H1 (cell line): ENCODE measurements around the gene CD44. TPM values are rescaled to one million over a fixed set of nuclear protein-coding genes. Genes with fewer than 3 reads are reported as not detected.

ENCODE experiments used
- CTCF ChIA-PET: fragments of 300-600 bp; sonication (Branson Sonifier 250); formaldehyde crosslinking; loops from one replicate; lab custom pipeline; 2021; ENCODE audit not compliant: partially characterized antibody; lab: Charles Lee
- POLR2A ChIA-PET: fragments of 300-600 bp; sonication (Branson Sonifier 250); formaldehyde crosslinking; loops from one replicate; lab custom pipeline; 2021; ENCODE audit warnings: inconsistent platforms; ENCODE audit not compliant: partially characterized antibody; lab: Charles Lee
- DNase-seq, 2 experiments: peaks; one replicate each; pipeline versions ENCODE4 v3.0.0 to v3.0.0-alpha.2; 2010 to 2022; ENCODE audit warnings: low spot score in 2 of 2, low read depth in 1 of 2, mixed read lengths in 1 of 2
- FAIRE-seq: peaks from 2 replicates; lab custom pipeline; 2011; peaks lifted over from hg19 to GRCh38; lab: Jason Lieb, UNC
- H2AFZ ChIP-seq: 2 replicates; pipeline ENCODE4 v1.8.1; 2012; ENCODE audit warnings: low read length, inconsistent platforms
- H2AK5ac ChIP-seq: 2 replicates; pipeline ENCODE4 v1.6.1; 2013; ENCODE audit warnings: low read depth, low read length
- H2BK120ac ChIP-seq: replicated peaks from 2 replicates; pipeline ENCODE3; 2013; ENCODE audit warnings: low read depth, low read length, inconsistent platforms
- H2BK12ac ChIP-seq: 2 replicates; pipeline ENCODE4 v1.6.1; 2013; ENCODE audit warnings: low read depth, low read length
- H2BK15ac ChIP-seq: 2 replicates; pipeline ENCODE4 v1.6.1; 2013; ENCODE audit warnings: low read length
- H2BK20ac ChIP-seq: 2 replicates; pipeline ENCODE4 v1.6.1; 2013; ENCODE audit warnings: low read length
- H2BK5ac ChIP-seq: 2 replicates; pipeline ENCODE4 v1.6.1; 2013; ENCODE audit warnings: low read depth, low read length
- H3K14ac ChIP-seq: 2 replicates; pipeline ENCODE4 v1.6.1; 2013; ENCODE audit warnings: inconsistent platforms; ENCODE audit not compliant: insufficient read length
- H3K18ac ChIP-seq: 2 replicates; pipeline ENCODE4 v1.6.1; 2013; ENCODE audit warnings: low read length; ENCODE audit errors: extremely low read depth
- H3K23ac ChIP-seq: 2 replicates; pipeline ENCODE4 v1.6.1; 2013; ENCODE audit warnings: inconsistent platforms; ENCODE audit not compliant: insufficient read length
- H3K23me2 ChIP-seq: 2 replicates; pipeline ENCODE4 v1.6.1; 2013; ENCODE audit warnings: low read depth, low read length
- H3K27ac ChIP-seq: 2 replicates; pipeline ENCODE4 v1.6.1; 2011; ENCODE audit warnings: low read depth, low read length, inconsistent platforms
- H3K27me3 ChIP-seq, 4 experiments: replicated peaks in 1 of 4; 1 replicate in 1 of 4; 2 replicates in 3 of 4; pipeline versions ENCODE4 v1.6.1 to v1.8.1; 2011 to 2013; ENCODE audit warnings: low read length in 3 of 4, mild to moderate bottlenecking in 3 of 4, inconsistent platforms in 2 of 4, mixed read lengths in 2 of 4, moderate library complexity in 1 of 4; ENCODE audit not compliant: control insufficient read depth in 3 of 4, insufficient read depth in 3 of 4; ENCODE audit errors: extremely low read depth in 1 of 4
- H3K36me3 ChIP-seq, 4 experiments: 2 replicates each; pipeline versions ENCODE4 v1.6.1 to v1.8.1; 2011 to 2013; ENCODE audit warnings: mild to moderate bottlenecking in 4 of 4, low read length in 3 of 4, moderate library complexity in 2 of 4, control low read depth in 1 of 4, inconsistent platforms in 1 of 4; ENCODE audit not compliant: insufficient read depth in 4 of 4, control insufficient read depth in 2 of 4
- H3K4ac ChIP-seq: replicated peaks from 2 replicates; pipeline ENCODE3; 2013; ENCODE audit warnings: low read length, low read depth, mixed read lengths, inconsistent platforms; ENCODE audit not compliant: insufficient read length
- H3K4me1 ChIP-seq, 4 experiments: replicated peaks in 1 of 4; 1 replicate in 1 of 4; 2 replicates in 3 of 4; pipeline versions ENCODE4 v1.6.1 to v1.8.1; 2011 to 2013; ENCODE audit warnings: low read length in 3 of 4, inconsistent platforms in 2 of 4, mixed read lengths in 1 of 4; ENCODE audit not compliant: insufficient read depth in 4 of 4, control insufficient read depth in 3 of 4
- H3K4me2 ChIP-seq, 2 experiments: 2 replicates each; pipeline versions ENCODE4 v1.6.1 to v1.8.1; 2011 to 2013; ENCODE audit warnings: low read depth in 2 of 2, low read length in 2 of 2, control low read depth in 1 of 2, inconsistent platforms in 1 of 2, mild to moderate bottlenecking in 1 of 2; ENCODE audit not compliant: insufficient read depth in 1 of 2
- H3K4me3 ChIP-seq, 4 experiments: fragments of 200-600, 300-600 bp in 1 of 4; sonication (generic), shearing (Covaris generic), sonication (Bioruptor Twin) in 1 of 4; 2 replicates each; pipeline versions ENCODE4 v1.5.1 to v1.8.1; 2011 to 2016; ENCODE audit warnings: low read length in 4 of 4, low read depth in 3 of 4, control low read depth in 2 of 4, inconsistent platforms in 2 of 4, mild to moderate bottlenecking in 2 of 4, mixed read lengths in 1 of 4, moderate library complexity in 1 of 4; ENCODE audit not compliant: insufficient read depth in 2 of 4; ENCODE audit errors: extremely low read depth in 1 of 4
- H3K56ac ChIP-seq: replicated peaks from 2 replicates; pipeline ENCODE3; 2013; ENCODE audit warnings: low read depth, mild to moderate bottlenecking, mixed read lengths, low read length, inconsistent platforms; ENCODE audit not compliant: insufficient read length
- H3K79me1 ChIP-seq: 2 replicates; pipeline ENCODE4 v1.6.1; 2013; ENCODE audit warnings: low read depth, low read length, control low read depth
- H3K79me2 ChIP-seq, 2 experiments: 2 replicates each; pipeline versions ENCODE4 v1.6.1 to v1.8.1; 2012 to 2013; ENCODE audit warnings: low read length in 2 of 2, mild to moderate bottlenecking in 2 of 2, inconsistent platforms in 1 of 2; ENCODE audit not compliant: insufficient read depth in 2 of 2, control insufficient read depth in 1 of 2
- H3K9ac ChIP-seq, 4 experiments: replicated peaks in 1 of 4; 1 replicate in 1 of 4; 2 replicates in 3 of 4; pipeline versions ENCODE4 v1.6.1 to v1.8.1; 2011 to 2013; ENCODE audit warnings: low read depth in 3 of 4, low read length in 3 of 4, control low read depth in 2 of 4, mild to moderate bottlenecking in 2 of 4, moderate library complexity in 2 of 4, inconsistent platforms in 1 of 4; ENCODE audit errors: extremely low read depth in 1 of 4
- H3K9me3 ChIP-seq, 2 experiments: 2 replicates each; pipeline versions ENCODE4 v1.6.1 to v1.8.1; 2012 to 2013; ENCODE audit warnings: mild to moderate bottlenecking in 2 of 2, moderate library complexity in 2 of 2, control low read depth in 1 of 2, inconsistent platforms in 1 of 2, low read depth in 1 of 2, low read length in 1 of 2, mixed read lengths in 1 of 2; ENCODE audit not compliant: insufficient read depth in 2 of 2
- H4K20me1 ChIP-seq, 2 experiments: replicated peaks in 1 of 2; 2 replicates each; pipeline versions ENCODE3 to v1.8.1; 2011 to 2013; ENCODE audit warnings: inconsistent platforms in 2 of 2, low read length in 2 of 2, mild to moderate bottlenecking in 1 of 2; ENCODE audit not compliant: insufficient read depth in 2 of 2, control insufficient read depth in 1 of 2
- H4K5ac ChIP-seq: 2 replicates; pipeline ENCODE4 v1.6.1; 2013; ENCODE audit warnings: low read length, low read depth, mixed read lengths, inconsistent platforms; ENCODE audit not compliant: insufficient read length
- H4K8ac ChIP-seq: 2 replicates; pipeline ENCODE4 v1.8.0; 2013; ENCODE audit warnings: mild to moderate bottlenecking, moderate library complexity, low read length, inconsistent platforms; ENCODE audit not compliant: insufficient read depth; ENCODE audit errors: extremely low read depth
- H4K91ac ChIP-seq: replicated peaks from 2 replicates; pipeline ENCODE3; 2013; ENCODE audit warnings: low read length, mixed read lengths, inconsistent platforms; ENCODE audit not compliant: insufficient read length
- HDAC6 ChIP-seq: IDR thresholded peaks from one replicate; pipeline ENCODE4 v1.7.1; 2012; ENCODE audit warnings: low read depth, mild to moderate bottlenecking, inconsistent platforms, low read length, moderate library complexity
- TEAD4 ChIP-seq: IDR thresholded peaks from 2 replicates; pipeline ENCODE4 v1.6.1; 2012; ENCODE audit warnings: low read depth, low read length, inconsistent platforms, mixed read lengths
- WGBS, 2 experiments: shearing (Covaris generic) in 1 of 2; methylation state at CpG; one replicate each; pipeline versions ENCODE4 v1.1.6 to v1.1.7; 2013 to 2015; ENCODE audit warnings: low lambda C conversion rate in 2 of 2, mixed read lengths in 2 of 2, inconsistent platforms in 1 of 2, low coverage in 1 of 2, missing lambda C conversion rate in 1 of 2; ENCODE audit not compliant: insufficient replicate concordance in 2 of 2, insufficient coverage in 1 of 2, insufficient read length in 1 of 2; ENCODE audit errors: extremely low coverage in 1 of 2, missing lambda C conversion rate in 1 of 2; 5-methylcytosine and 5-hydroxymethylcytosine counted together
- polyA plus RNA-seq, 7 experiments: library from polyadenylated mRNA; depleted of rRNA in 3 of 7; stranded (reverse) in 5 of 7; unstranded in 2 of 7; fragments of >200 nt in 5 of 7; fragments of 200-250 nt in 2 of 7; gene quantifications; 1 replicate in 5 of 7; 2 replicates in 1 of 7; 4 replicates in 1 of 7; pipeline versions ENCODE4 v1.2.1 to v1.2.3, GENCODE V29; 2011 to 2013; ENCODE audit warnings: missing spikeins in 2 of 7, mixed read lengths in 2 of 7
- total RNA-seq: library from RNA; stranded (reverse); fragmentation: NEBNext Ultra II Directional; extraction: Animal tissue kit (Norgen Biotek cat#: 25700); gene quantifications from 2 replicates; pipeline ENCODE4 v1.2.1, GENCODE V29; 2021

Gene CD44
- total and polyA plus RNA-seq, 2 of the 8 experiments (the other 6 are each of a cell fraction or from before 2014, with no cell fraction given), result 11.8 to 13.7 TPM

- FAIRE-seq, result no peak
- no peak overlapping the region for H3K14ac ChIP-seq
- no peak overlapping the region for H3K4me3 ChIP-seq
- no peak overlapping the region for H3K27ac ChIP-seq
- WGBS, 2 experiments, result 95% methylated on average over 1 of the region's 1 CpG; no CpG with 5 or more reads in 1 of the 2 experiments
- H4K8ac ChIP-seq, result no peak overlapping the region
- H3K23ac ChIP-seq, result no peak overlapping the region
- H3K9ac ChIP-seq, result no peak overlapping the region
- no peaks in the 10 kb centered on the region for H3K79me1 ChIP-seq
- no peak overlapping the region for H2AFZ ChIP-seq
- no peaks in the 10 kb centered on the region for H3K27me3 ChIP-seq
- no peak overlapping the region for H3K56ac ChIP-seq
- H3K79me2 ChIP-seq, result no peaks in the 10 kb centered on the region
- no peak overlapping the region for H3K18ac ChIP-seq
- no peak overlapping the region for H4K5ac ChIP-seq
- TF ChIP-seq HDAC6, result no peak
- no peak for TF ChIP-seq TEAD4
- no peak overlapping the region for H2BK20ac ChIP-seq
- H3K23me2 ChIP-seq, result no peaks in the 10 kb centered on the region
- H3K4me1 ChIP-seq, result peaks cover 0 to 12% (median 5%) of the 10 kb centered on the region in 4 experiments; a peak in 4 of 7 replicates
- H3K4ac ChIP-seq, result no peak overlapping the region
- H2BK12ac ChIP-seq, result no peak overlapping the region
- no peaks in the 10 kb centered on the region for H3K9me3 ChIP-seq
- no peak for DNase-seq
- H4K91ac ChIP-seq, result no peak overlapping the region
- ChIA-PET CTCF (interaction anchor here (0.8 to 3.5 kb wide), 4 partner anchors 10 to 446 kb away, joined by 3 to 11 read pairs (median 4); no protein-coding TSS in a partner anchor), POLR2A (no interaction called here)
- no peak overlapping the region for H2BK15ac ChIP-seq
- H3K4me2 ChIP-seq, result no peak overlapping the region
- no peak overlapping the region for H2AK5ac ChIP-seq
- H2BK5ac ChIP-seq, result no peak overlapping the region
- no peaks in the 10 kb centered on the region for H3K36me3 ChIP-seq
- no peak overlapping the region for H2BK120ac ChIP-seq
- H4K20me1 ChIP-seq, result no peaks in the 10 kb centered on the region
Observed at GRCh38 chr11:35169754-35170153, 30.8 kb downstream of the CD44 start.
